ENCODE data around the gene GTPBP10.
A peak's percentile ranks its signal among the peaks of the same experiment; 100 is the strongest.

GTPBP10 gene

GRCh38 chr7:90396420-90396819 is 49.9 kb downstream of the GTPBP10 start:
- ATAC-seq: peak; percentile 34; the same call in 1 of the 3 replicates
- TF ChIP-seq ESRRG (CRISPR knock-in tag; IDR thresholded peaks at IDR 0.05): no peak
- TF ChIP-seq, protein P1, sequence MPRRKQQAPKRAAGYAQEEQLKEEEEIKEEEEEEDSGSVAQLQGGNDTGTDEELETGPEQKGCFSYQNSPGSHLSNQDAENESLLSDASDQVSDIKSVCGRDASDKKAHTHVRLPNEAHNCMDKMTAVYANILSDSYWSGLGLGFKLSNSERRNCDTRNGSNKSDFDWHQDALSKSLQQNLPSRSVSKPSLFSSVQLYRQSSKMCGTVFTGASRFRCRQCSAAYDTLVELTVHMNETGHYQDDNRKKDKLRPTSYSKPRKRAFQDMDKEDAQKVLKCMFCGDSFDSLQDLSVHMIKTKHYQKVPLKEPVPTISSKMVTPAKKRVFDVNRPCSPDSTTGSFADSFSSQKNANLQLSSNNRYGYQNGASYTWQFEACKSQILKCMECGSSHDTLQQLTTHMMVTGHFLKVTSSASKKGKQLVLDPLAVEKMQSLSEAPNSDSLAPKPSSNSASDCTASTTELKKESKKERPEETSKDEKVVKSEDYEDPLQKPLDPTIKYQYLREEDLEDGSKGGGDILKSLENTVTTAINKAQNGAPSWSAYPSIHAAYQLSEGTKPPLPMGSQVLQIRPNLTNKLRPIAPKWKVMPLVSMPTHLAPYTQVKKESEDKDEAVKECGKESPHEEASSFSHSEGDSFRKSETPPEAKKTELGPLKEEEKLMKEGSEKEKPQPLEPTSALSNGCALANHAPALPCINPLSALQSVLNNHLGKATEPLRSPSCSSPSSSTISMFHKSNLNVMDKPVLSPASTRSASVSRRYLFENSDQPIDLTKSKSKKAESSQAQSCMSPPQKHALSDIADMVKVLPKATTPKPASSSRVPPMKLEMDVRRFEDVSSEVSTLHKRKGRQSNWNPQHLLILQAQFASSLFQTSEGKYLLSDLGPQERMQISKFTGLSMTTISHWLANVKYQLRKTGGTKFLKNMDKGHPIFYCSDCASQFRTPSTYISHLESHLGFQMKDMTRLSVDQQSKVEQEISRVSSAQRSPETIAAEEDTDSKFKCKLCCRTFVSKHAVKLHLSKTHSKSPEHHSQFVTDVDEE (CRISPR knock-in tag; IDR thresholded peaks at IDR 0.05): peak; percentile 64; the same call in 1 of the 2 replicates

DNA sequence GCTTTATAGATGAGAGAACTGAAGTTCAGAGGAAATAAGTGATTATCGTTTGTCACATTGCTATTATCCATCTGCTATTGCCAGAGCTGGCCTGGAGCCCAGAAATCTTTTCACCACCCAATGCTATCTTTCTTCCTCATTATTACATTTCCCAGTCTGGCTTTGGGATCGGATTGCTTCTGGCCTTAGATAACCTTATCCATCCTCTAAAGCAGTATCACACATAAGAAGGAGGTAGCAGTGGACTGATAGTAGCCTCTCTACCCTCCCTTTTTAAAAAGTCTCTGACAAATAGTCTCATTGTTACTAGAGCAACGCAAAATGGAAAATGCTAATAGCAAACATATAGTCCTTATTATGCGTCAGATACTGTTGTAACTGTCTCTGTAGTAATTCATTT is 55.5 kb downstream of the GTPBP10 start:
- ATAC-seq: peak; percentile 53
- TF ChIP-seq GLIS3 (CRISPR knock-in tag; IDR thresholded peaks at IDR 0.05) (no peak), TCF4 (CRISPR knock-in tag; IDR thresholded peaks at IDR 0.05; ENCODE audit: borderline replicate concordance) (peak; percentile 83), RARB (CRISPR knock-in tag; IDR thresholded peaks at IDR 0.05) (no peak), OSR1 (CRISPR knock-in tag; IDR thresholded peaks at IDR 0.05) (no peak), SNAI2 (CRISPR knock-in tag; IDR thresholded peaks at IDR 0.05) (peak; percentile 58; the same call in 1 of the 2 replicates), ZC3H10 (CRISPR knock-in tag; IDR thresholded peaks at IDR 0.05) (no peak), CSRNP3 (CRISPR knock-in tag; IDR thresholded peaks at IDR 0.05) (no peak), TOX (CRISPR knock-in tag; IDR thresholded peaks at IDR 0.05; ENCODE audit: borderline replicate concordance) (no peak), ISL1 (CRISPR knock-in tag; IDR thresholded peaks at IDR 0.05) (peak; percentile 82), ESRRG (CRISPR knock-in tag; IDR thresholded peaks at IDR 0.05) (no peak), PPARA (CRISPR knock-in tag; IDR thresholded peaks at IDR 0.05; ENCODE audit: borderline replicate concordance) (no peak), ARNTL (CRISPR knock-in tag; IDR thresholded peaks at IDR 0.05; ENCODE audit: borderline replicate concordance, low read depth) (no peak; the same call in 1 of the 2 replicates), ZFP3 (CRISPR knock-in tag; IDR thresholded peaks at IDR 0.05) (no peak), BACH2 (CRISPR knock-in tag; IDR thresholded peaks at IDR 0.05; ENCODE audit: borderline replicate concordance) (no peak; the same call in 1 of the 2 replicates), ZNF8 (CRISPR knock-in tag; IDR thresholded peaks at IDR 0.05) (no peak), ZFP30 (CRISPR knock-in tag; IDR thresholded peaks at IDR 0.05) (no peak), ZNF70 (CRISPR knock-in tag; IDR thresholded peaks at IDR 0.05) (0 out of 2 replicates have a peak, but pooled peaks have one; percentile 46), CSDC2 (CRISPR knock-in tag; IDR thresholded peaks at IDR 0.05) (no peak), PATZ1 (CRISPR knock-in tag; IDR thresholded peaks at IDR 0.05; ENCODE audit: borderline replicate concordance) (no peak), ZNF565 (CRISPR knock-in tag; conservative IDR thresholded peaks at IDR 0.05; ENCODE audit: low read depth) (no peak)
- TF ChIP-seq, protein P1 (CRISPR knock-in tag; IDR thresholded peaks at IDR 0.05): peak; percentile 97
- TF ChIP-seq, protein P2, sequence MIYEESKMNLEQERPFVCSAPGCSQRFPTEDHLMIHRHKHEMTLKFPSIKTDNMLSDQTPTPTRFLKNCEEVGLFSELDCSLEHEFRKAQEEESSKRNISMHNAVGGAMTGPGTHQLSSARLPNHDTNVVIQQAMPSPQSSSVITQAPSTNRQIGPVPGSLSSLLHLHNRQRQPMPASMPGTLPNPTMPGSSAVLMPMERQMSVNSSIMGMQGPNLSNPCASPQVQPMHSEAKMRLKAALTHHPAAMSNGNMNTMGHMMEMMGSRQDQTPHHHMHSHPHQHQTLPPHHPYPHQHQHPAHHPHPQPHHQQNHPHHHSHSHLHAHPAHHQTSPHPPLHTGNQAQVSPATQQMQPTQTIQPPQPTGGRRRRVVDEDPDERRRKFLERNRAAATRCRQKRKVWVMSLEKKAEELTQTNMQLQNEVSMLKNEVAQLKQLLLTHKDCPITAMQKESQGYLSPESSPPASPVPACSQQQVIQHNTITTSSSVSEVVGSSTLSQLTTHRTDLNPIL (CRISPR knock-in tag; IDR thresholded peaks at IDR 0.05; ENCODE audit: low read depth): no peak
- TF ChIP-seq, protein P3, sequence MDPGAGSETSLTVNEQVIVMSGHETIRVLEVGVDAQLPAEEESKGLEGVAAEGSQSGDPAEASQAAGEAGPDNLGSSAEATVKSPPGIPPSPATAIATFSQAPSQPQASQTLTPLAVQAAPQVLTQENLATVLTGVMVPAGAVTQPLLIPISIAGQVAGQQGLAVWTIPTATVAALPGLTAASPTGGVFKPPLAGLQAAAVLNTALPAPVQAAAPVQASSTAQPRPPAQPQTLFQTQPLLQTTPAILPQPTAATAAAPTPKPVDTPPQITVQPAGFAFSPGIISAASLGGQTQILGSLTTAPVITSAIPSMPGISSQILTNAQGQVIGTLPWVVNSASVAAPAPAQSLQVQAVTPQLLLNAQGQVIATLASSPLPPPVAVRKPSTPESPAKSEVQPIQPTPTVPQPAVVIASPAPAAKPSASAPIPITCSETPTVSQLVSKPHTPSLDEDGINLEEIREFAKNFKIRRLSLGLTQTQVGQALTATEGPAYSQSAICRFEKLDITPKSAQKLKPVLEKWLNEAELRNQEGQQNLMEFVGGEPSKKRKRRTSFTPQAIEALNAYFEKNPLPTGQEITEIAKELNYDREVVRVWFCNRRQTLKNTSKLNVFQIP (CRISPR knock-in tag; IDR thresholded peaks at IDR 0.05; ENCODE audit: borderline replicate concordance, low read depth): no peak

Data from SK-N-SH treated with all-trans-retinoic acid at 6 μM for 48 hours (cell line).